Immature natural killer cell (primary cell): ENCODE data around the gene ARHGAP26. TPM values are rescaled to one million over a fixed set of nuclear protein-coding genes. Genes with fewer than 3 reads are reported as not detected.
A peak's percentile ranks its signal among the peaks of the same experiment; 100 is the strongest.

Experiments
- DNase-seq, 3 donors: peaks; one replicate each; pipeline ENCODE4 v3.0.0; 2022; ENCODE audit warnings: mixed read lengths in 1 of 3
- H3K27ac Mint-ChIP-seq, 6 donors: one replicate each; pipeline ENCODE4 v1.8.0; 2020; ENCODE audit warnings: mixed read lengths in 6 of 6, mild to moderate bottlenecking in 5 of 6, inconsistent platforms in 4 of 6, moderate library complexity in 3 of 6
- H3K27me3 Mint-ChIP-seq, 3 donors: one replicate each; pipeline ENCODE4 v1.8.0; 2020 to 2021; ENCODE audit warnings: low read depth in 3 of 3, mild to moderate bottlenecking in 3 of 3, mixed read lengths in 3 of 3, moderate library complexity in 3 of 3, inconsistent platforms in 1 of 3
- H3K36me3 Mint-ChIP-seq, 3 donors: one replicate each; pipeline ENCODE4 v1.8.0; 2020; ENCODE audit warnings: mixed read lengths in 3 of 3, inconsistent platforms in 2 of 3, mild to moderate bottlenecking in 2 of 3
- H3K4me1 Mint-ChIP-seq, 2 donors: one replicate each; pipeline ENCODE4 v1.8.0; 2020; ENCODE audit warnings: inconsistent platforms in 2 of 2, mild to moderate bottlenecking in 2 of 2, mixed read lengths in 2 of 2, moderate library complexity in 1 of 2
- H3K4me3 Mint-ChIP-seq, 5 donors: one replicate each; pipeline ENCODE4 v1.8.0; 2020; ENCODE audit warnings: mild to moderate bottlenecking in 5 of 5, mixed read lengths in 5 of 5, inconsistent platforms in 3 of 5, moderate library complexity in 3 of 5
- H3K9me3 Mint-ChIP-seq, 6 donors: one replicate each; pipeline ENCODE4 v1.8.0; 2020; ENCODE audit warnings: mild to moderate bottlenecking in 6 of 6, mixed read lengths in 6 of 6, inconsistent platforms in 4 of 6, moderate library complexity in 3 of 6
- polyA plus RNA-seq, 3 donors: library from polyadenylated mRNA; unstranded; fragments of 300-500 nt; fragmentation: Illumina TruSeq; gene quantifications; one replicate each; pipeline ENCODE4 v1.2.3, GENCODE V29; 2021

ARHGAP26 gene
- polyA plus RNA-seq, 3 donors from 2014 or later, result 14.5 to 43.7 (median 17.6) TPM

DNA sequence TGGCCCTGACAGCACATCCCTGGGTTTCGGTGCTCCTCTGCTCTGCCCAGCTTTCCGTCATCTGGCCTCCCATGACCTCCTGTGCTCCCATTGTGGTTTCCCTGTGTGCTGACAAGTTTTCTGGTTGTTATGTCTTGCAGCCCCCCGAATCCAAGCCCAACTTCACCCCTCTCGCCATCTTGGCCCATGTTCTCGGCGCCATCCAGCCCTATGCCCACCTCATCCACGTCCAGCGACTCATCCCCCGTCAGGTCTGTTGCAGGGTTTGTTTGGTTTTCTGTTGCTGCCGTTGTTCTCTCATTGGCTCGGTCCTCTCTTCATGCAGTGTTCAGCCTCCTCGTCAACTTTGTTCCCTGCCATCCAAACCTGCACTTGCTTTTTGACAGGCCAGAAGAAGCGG lies 436.9 kb downstream of the ARHGAP26 start:
- H3K27me3 Mint-ChIP-seq, result peaks cover 0 to 8% (median 3%) of the 10 kb centered on the region in 3 donors
- peak overlapping the region in 1 of 5 donors; percentile 27 for H3K4me3 Mint-ChIP-seq
- H3K36me3 Mint-ChIP-seq, result peaks cover 4 to 26% (median 23%) of the 10 kb centered on the region in 3 donors
- no peak for DNase-seq
- no peaks in the 10 kb centered on the region for H3K9me3 Mint-ChIP-seq
- H3K27ac Mint-ChIP-seq, result peak overlapping the region in 2 of 6 donors; percentile 40 to 55
- peaks cover 11 to 31% of the 10 kb centered on the region in 2 donors for H3K4me1 Mint-ChIP-seq

DNA sequence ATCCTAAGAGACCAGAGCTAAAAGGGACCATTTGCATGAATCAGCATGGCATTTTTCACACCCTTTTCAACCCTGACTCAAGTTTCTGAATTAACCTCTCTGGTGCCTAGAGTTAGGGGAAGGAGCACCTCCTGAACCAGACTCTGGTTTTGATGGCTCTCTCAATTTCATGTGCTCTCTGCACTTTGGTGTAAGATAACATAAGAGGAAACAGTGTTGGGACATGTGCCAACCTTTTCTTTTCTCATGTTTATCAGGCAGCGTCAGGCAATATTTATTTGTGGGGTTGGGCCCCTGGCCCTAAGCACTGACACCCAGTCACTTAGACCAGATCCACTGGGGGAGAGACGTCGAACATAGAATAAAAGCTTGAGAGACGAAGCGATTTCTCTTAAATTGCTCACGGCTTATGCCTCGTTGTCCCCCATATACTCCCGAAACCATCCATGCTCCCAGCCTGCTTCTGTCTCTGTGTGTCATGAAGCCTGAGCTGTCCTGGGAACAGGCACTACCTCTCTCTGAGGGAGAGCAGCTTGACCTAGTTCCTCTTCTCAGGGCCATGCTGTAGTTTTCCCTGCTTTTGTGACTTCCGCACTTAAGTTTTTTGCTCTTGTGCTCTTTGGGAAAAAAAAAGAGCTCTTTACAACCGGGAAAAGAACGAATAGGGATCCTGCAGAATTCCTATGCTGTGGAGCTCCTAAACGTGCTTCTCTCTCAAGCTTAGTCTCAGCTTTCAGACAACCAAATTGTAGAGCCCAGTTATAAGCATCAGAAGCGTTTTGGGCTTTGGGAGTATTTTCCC lies 437.6 kb downstream of the ARHGAP26 start:
- H3K4me1 Mint-ChIP-seq, result peaks cover 11 to 31% of the 10 kb centered on the region in 2 donors
- H3K4me3 Mint-ChIP-seq, result peak overlapping the region in 1 of 5 donors; percentile 27
- peaks cover 3 to 22% (median 16%) of the 10 kb centered on the region in 3 donors for H3K36me3 Mint-ChIP-seq
- H3K27me3 Mint-ChIP-seq, result peaks cover 0 to 7% (median 3%) of the 10 kb centered on the region in 3 donors
- no peaks in the 10 kb centered on the region for H3K9me3 Mint-ChIP-seq
- no peak for DNase-seq
- H3K27ac Mint-ChIP-seq, result peak overlapping the region in 1 of 6 donors; percentile 55

DNA sequence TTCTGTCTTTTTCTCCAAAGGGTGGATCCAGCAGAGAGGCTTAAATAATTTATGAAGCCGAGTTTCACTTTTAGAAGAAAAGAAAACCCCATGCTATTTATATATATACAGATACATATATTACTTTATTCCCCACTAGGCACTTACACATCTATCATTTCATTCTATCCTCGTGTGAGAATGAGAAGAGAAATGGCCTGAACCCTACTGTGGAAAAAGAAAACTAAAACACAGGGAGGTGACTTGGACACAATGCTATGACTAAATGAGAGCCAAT lies 438.1 kb downstream of the ARHGAP26 start:
- Mint-ChIP-seq H3K4me1 (peaks cover 11 to 31% of the 10 kb centered on the region in 2 donors), H3K36me3 (peaks cover 3 to 18% (median 16%) of the 10 kb centered on the region in 3 donors), H3K4me3 (no peak overlapping the region), H3K27me3 (peaks cover 0 to 3% (median 3%) of the 10 kb centered on the region in 3 donors), H3K27ac (no peak overlapping the region), H3K9me3 (no peaks in the 10 kb centered on the region)
- DNase-seq, result no peak

DNA sequence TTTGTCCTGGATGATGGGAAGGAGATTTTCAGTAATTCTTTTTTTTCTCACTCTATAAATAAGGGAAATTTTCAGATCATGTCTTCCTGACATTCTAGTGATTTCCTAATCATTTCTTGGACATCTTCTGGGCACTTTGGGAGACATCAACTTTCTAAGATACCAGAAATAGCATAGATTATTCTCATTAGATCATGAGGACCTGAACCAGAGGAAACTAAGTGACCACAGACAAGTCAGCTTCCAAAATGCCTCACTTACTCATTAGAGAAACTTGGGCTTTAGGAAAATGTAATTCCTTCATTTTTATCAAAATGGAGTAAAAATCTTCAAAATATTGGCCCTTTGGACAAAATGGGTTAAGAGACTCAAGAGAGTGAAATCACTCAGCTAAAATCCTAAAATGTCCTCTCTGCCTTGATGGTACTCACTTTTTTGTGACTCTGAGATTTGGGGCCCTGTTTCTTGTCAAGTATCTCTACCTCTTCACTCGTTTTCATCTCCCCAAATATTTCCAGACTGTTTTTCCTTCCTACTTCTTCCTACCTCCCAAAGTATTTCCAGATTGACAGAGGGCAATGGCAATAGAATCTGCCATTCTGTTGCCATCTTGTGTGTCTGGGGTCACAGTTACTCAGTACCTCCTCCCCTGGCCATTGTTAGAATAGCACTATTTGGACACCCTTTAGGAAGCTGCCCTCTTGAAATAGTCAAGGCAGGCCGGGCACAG lies 438.8 kb downstream of the ARHGAP26 start:
- Mint-ChIP-seq H3K27me3 (peaks cover 0 to 5% (median 3%) of the 10 kb centered on the region in 3 donors), H3K4me3 (no peak overlapping the region), H3K4me1 (peaks cover 11 to 31% of the 10 kb centered on the region in 2 donors), H3K36me3 (peaks cover 5 to 25% (median 16%) of the 10 kb centered on the region in 3 donors), H3K27ac (peak overlapping the region in 1 of 6 donors; percentile 7), H3K9me3 (no peaks in the 10 kb centered on the region)
- no peak for DNase-seq

- Mint-ChIP-seq H3K4me3 (no peak overlapping the region), H3K4me1 (peaks cover 9 to 26% of the 10 kb centered on the region in 2 donors), H3K36me3 (peaks cover 10 to 33% (median 16%) of the 10 kb centered on the region in 3 donors), H3K9me3 (no peaks in the 10 kb centered on the region), H3K27me3 (peaks cover 0 to 5% (median 3%) of the 10 kb centered on the region in 3 donors), H3K27ac (no peak overlapping the region)
- no peak for DNase-seq
These were observed 439.8 kb downstream of the ARHGAP26 start for GRCh38 chr5:143209881-143210395.

GRCh38 chr5:143210576-143210975 lies 440.4 kb downstream of the ARHGAP26 start:
- Mint-ChIP-seq H3K36me3 (peaks cover 17 to 39% (median 21%) of the 10 kb centered on the region in 3 donors), H3K27ac (peak overlapping the region in 1 of 6 donors; percentile 22), H3K27me3 (peaks cover 0 to 5% (median 3%) of the 10 kb centered on the region in 3 donors)

GRCh38 chr5:143212261-143212660 lies 442.1 kb downstream of the ARHGAP26 start:
- DNase-seq, result no peak
- Mint-ChIP-seq H3K9me3 (no peaks in the 10 kb centered on the region), H3K4me3 (no peak overlapping the region), H3K27me3 (peaks cover 0 to 3% (median 2%) of the 10 kb centered on the region in 3 donors), H3K4me1 (peaks cover 2 to 3% of the 10 kb centered on the region in 2 donors), H3K27ac (peak overlapping the region in 2 of 6 donors; percentile 62 to 73), H3K36me3 (peaks cover 31 to 50% (median 31%) of the 10 kb centered on the region in 3 donors)

More at GRCh38 chr5:143210576-143210975, 440.4 kb downstream of the ARHGAP26 start:
- no peaks in the 10 kb centered on the region for H3K9me3 Mint-ChIP-seq
- no peak for DNase-seq
- peaks cover 9 to 19% of the 10 kb centered on the region in 2 donors for H3K4me1 Mint-ChIP-seq
- no peak overlapping the region for H3K4me3 Mint-ChIP-seq

DNA sequence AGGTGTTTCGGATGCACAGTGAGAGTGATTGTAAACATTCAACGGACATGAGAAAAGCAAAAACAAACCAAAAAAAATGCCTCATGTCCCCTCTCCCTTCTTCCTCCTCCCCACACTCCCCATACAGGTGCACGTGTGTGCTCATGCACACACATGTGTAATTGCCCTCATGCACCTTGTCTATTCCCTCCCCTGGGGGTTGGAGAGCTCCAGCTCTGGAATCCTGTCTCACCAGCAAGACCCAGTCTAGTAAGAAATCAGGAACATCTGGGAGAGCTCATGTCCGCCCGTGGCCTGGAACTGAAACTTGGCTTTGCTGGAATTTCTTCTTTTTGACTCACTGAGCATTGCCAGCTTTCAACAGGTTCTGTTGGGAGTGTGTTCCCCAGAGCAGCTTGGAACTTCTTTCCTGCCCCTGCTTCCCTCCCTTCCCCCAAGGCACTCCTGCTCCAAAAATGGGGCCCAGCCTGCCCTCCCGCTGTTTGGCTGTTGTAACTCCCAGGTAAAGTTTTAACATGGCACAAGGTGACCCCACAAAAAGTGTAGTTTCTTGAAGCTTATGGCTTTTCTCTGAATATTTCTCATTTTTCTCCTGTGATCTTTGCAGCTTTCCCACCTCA lies 443.2 kb downstream of the ARHGAP26 start:
- H3K4me3 Mint-ChIP-seq, result no peak overlapping the region
- H3K4me1 Mint-ChIP-seq, result peaks cover 0 to 4% of the 10 kb centered on the region in 2 donors
- H3K27me3 Mint-ChIP-seq, result peaks cover 0 to 4% (median 3%) of the 10 kb centered on the region in 3 donors
- peaks cover 33 to 54% (median 36%) of the 10 kb centered on the region in 3 donors for H3K36me3 Mint-ChIP-seq
- no peaks in the 10 kb centered on the region for H3K9me3 Mint-ChIP-seq
- H3K27ac Mint-ChIP-seq, result peak overlapping the region in 3 of 6 donors; percentile 24 to 73 (median 46)
- no peak for DNase-seq

GRCh38 chr5:143213851-143214363 lies 443.7 kb downstream of the ARHGAP26 start:
- peaks cover 34 to 54% (median 36%) of the 10 kb centered on the region in 3 donors for H3K36me3 Mint-ChIP-seq
- DNase-seq, result no peak
- H3K27me3 Mint-ChIP-seq, result peaks cover 0 to 5% (median 3%) of the 10 kb centered on the region in 3 donors
- H3K9me3 Mint-ChIP-seq, result no peaks in the 10 kb centered on the region
- peak overlapping the region in 3 of 6 donors; percentile 24 to 46 (median 30) for H3K27ac Mint-ChIP-seq
- H3K4me3 Mint-ChIP-seq, result no peak overlapping the region
- H3K4me1 Mint-ChIP-seq, result peaks cover 0 to 5% of the 10 kb centered on the region in 2 donors

GRCh38 chr5:143214458-143214857 lies 444.3 kb downstream of the ARHGAP26 start:
- H3K4me1 Mint-ChIP-seq, result peaks cover 5% of the 10 kb centered on the region in 2 donors
- no peaks in the 10 kb centered on the region for H3K9me3 Mint-ChIP-seq
- DNase-seq, result no peak
- H3K4me3 Mint-ChIP-seq, result no peak overlapping the region
- peaks cover 31 to 55% (median 36%) of the 10 kb centered on the region in 3 donors for H3K36me3 Mint-ChIP-seq
- H3K27me3 Mint-ChIP-seq, result peaks cover 0 to 5% (median 3%) of the 10 kb centered on the region in 3 donors
- H3K27ac Mint-ChIP-seq, result no peak overlapping the region

- Mint-ChIP-seq H3K27ac (peak overlapping the region in 1 of 6 donors; percentile 24), H3K36me3 (peaks cover 30 to 53% (median 35%) of the 10 kb centered on the region in 3 donors), H3K27me3 (peaks cover 0 to 5% (median 3%) of the 10 kb centered on the region in 3 donors), H3K4me1 (peaks cover 5% of the 10 kb centered on the region in 2 donors), H3K4me3 (no peak overlapping the region), H3K9me3 (no peaks in the 10 kb centered on the region)
- no peak for DNase-seq
These were observed 444.7 kb downstream of the ARHGAP26 start for GRCh38 chr5:143214890-143215289.

- H3K4me3 Mint-ChIP-seq, result no peak overlapping the region
These were observed 445.5 kb downstream of the ARHGAP26 start for GRCh38 chr5:143215690-143216089.

DNA sequence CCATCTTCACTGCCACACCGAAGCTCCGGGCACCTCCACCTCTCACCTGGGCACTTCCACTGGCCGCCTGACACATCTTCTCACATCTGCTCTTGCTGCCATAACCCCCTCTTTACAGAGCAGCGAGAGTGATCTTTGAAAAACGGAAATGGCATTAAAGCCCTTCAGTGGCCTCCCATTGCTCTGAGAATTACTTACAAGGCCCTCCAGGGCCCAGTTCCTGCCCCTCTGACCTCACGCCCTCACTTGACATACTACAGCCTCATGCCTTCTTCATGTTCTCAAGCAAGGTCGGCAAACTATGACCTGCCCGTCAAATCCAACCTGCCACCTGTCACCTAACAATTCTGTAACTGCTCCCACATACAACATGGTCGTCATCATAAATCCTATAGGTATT lies 446.0 kb downstream of the ARHGAP26 start:
- peaks cover 13 to 17% of the 10 kb centered on the region in 2 donors for H3K4me1 Mint-ChIP-seq
- peaks cover 0 to 8% (median 2%) of the 10 kb centered on the region in 3 donors for H3K27me3 Mint-ChIP-seq
- H3K4me3 Mint-ChIP-seq, result no peak overlapping the region
- DNase-seq, result no peak
- peak overlapping the region in 2 of 6 donors; percentile 59 to 61 for H3K27ac Mint-ChIP-seq
- H3K9me3 Mint-ChIP-seq, result no peaks in the 10 kb centered on the region
- peaks cover 23 to 45% (median 33%) of the 10 kb centered on the region in 3 donors for H3K36me3 Mint-ChIP-seq

More at GRCh38 chr5:143215690-143216089, 445.5 kb downstream of the ARHGAP26 start:
- Mint-ChIP-seq H3K27me3 (peaks cover 0 to 7% (median 2%) of the 10 kb centered on the region in 3 donors), H3K4me1 (peaks cover 8 to 12% of the 10 kb centered on the region in 2 donors), H3K9me3 (no peaks in the 10 kb centered on the region), H3K27ac (no peak overlapping the region), H3K36me3 (peaks cover 24 to 46% (median 33%) of the 10 kb centered on the region in 3 donors)
- DNase-seq, result no peak
